GM19099 (cell line): ENCODE data around the gene SPPL2B.

ENCODE experiments used
- POLR2A ChIP-seq: IDR thresholded peaks from 3 replicates; pipeline ENCODE4 v1.6.1; 2011; ENCODE audit warnings: low read depth; ENCODE audit not compliant: insufficient read length; ENCODE audit errors: extremely low read depth

Gene SPPL2B

DNA sequence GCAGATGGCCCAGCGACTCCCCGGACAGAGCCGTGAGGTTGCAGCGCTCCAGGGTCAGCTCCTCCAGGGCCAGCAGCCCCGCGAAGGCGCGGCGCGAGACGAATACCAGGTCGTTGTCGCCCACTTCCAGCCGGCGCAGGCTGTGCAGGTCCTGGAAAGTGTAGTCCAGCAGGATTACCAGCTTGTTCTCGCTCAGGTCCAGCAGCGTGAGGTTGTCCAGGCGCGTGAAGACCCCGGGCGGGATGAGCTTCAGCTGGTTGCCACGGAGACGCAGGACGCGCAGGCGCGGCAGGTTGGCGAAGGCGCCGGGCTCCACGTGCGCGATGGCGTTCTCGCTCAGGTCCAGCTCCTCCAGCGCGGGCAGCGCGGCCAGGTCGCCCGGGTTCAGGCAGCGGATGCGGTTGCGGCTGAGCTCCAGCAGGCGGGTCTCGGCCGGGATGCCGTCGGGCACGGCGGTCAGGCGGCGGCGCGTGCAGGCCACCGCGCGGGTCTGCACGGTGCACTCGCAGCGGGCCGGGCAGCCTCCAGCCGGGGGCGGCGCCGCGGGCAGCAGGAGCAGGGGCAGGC is 37.2 kb upstream of the SPPL2B start:
- no peak for TF ChIP-seq POLR2A

DNA sequence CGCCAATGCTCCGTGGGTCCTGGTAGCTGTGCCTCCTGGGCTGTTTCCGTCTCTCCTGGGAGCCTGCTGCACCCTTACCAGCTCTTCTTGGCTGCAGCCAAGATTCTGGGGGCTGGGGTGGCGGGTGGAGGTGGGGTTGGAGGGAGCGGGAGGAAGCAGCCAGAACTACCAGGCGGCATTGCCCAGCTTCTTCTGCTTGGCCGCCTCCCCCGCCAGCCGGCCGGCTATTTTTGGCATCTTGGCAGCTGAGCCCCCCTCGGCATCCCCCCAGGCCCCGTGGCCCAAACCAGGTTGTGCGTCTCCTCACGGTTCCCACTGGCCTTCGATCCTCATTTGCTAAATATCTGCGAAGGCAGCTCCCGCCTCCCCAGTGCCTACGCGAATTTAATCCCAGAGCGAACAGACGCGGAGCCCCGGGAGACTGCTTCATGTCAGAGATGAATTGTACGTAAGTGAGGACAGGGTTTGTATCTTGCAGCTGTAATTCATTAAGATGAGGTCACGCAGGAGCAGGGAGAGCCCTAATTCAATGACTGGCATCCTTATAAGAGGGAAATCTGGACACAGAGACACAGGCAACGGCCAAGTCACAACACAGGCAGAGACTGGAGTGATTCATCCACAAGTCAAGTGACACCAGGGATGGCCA is 33.7 kb upstream of the SPPL2B start:
- TF ChIP-seq POLR2A = no peak

DNA sequence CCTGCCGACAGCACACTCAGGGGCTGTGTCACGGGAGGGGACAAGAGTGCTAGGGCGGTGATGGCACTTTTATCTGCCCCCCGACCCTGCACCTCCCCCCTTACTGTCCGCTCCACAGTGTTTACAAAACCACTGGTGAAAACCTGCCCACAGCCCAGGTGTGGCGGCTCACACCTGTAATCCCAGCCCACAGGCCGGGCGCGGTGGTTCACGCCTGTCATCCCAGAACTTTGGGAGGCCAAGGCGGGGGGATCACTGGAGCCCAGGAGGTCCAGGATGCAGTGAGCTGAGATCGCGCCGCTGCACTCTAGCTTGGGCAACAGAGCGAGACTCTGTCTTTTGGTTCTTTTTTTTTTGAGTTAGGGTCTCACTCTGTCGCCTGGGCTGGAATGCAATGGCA is 32.3 kb upstream of the SPPL2B start:
- TF ChIP-seq POLR2A = no peak

- TF ChIP-seq POLR2A = no peak
These were observed 28.0 kb upstream of the SPPL2B start for GRCh38 chr19:2300533-2300932.

DNA sequence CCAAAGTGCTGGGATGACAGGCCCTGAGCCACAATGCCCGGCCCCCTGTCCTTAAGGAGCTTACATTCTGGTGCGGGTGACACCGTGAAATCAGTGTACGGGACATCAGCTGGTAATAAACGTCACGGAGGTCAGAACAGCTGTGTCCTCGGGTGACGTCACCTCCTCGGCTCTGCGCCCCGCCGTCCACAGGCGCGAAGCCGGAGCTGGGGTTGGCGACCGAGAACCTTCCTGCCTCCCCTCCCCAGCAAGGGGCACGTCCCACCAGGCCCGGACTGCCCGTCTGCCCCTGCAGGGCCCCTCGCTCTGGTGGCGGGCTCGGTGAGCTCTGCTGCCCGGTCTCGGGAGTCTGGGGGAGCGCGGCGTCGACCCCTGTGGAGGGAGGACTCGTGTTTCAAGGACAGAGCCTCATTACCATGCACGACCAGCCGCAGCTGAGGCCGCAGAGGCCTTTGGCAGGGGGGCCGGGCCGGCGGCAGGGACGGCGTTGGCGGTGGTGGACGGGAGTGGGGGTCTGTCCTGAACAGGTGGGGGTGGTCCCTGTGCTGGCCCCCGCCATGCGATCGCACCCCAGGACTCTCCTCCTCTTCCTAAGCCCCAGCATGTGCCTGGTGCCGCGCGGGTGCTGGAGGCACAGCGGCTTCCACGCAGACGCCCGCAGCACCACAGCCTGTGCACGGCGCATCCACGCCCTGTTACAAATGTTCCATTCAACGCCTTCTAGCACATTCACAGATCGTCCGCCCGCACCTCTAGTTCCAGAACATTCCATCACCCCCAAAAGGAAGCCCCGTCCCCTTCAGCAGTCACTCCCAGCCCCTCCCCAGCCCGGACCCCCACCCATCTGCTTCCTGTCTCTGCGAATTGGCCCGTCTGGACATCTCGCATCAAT is 25.9 kb upstream of the SPPL2B start:
- no peak for TF ChIP-seq POLR2A

DNA sequence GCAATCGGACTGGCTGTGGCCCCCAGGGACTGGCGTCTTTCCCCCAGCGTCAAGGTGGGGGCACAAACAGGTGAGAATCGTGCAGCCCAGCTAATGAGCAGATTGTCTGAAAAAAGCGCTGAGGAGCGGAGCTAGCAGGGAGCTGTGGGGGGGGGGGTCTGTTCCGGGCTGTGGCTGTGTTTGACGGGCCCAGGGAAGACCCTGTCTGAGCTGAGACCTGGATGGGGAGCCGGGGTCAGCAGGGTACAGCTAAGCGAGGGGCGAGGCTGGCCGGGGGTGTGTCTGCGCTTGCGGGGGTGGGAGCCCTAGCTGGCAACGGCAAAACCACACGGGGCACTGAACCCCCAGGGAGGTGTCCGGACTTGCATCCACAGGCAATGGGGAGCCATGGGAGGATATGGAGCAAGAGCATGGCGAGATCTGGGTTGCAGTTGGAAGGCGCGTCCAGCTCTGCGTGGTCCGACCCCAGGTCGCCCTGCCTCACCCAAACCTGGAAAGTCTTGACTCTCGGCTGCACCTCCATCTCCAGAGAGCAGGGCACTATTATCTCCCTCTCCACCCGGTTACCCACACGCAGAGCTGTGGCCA is 25.2 kb upstream of the SPPL2B start:
- TF ChIP-seq POLR2A = no peak

DNA sequence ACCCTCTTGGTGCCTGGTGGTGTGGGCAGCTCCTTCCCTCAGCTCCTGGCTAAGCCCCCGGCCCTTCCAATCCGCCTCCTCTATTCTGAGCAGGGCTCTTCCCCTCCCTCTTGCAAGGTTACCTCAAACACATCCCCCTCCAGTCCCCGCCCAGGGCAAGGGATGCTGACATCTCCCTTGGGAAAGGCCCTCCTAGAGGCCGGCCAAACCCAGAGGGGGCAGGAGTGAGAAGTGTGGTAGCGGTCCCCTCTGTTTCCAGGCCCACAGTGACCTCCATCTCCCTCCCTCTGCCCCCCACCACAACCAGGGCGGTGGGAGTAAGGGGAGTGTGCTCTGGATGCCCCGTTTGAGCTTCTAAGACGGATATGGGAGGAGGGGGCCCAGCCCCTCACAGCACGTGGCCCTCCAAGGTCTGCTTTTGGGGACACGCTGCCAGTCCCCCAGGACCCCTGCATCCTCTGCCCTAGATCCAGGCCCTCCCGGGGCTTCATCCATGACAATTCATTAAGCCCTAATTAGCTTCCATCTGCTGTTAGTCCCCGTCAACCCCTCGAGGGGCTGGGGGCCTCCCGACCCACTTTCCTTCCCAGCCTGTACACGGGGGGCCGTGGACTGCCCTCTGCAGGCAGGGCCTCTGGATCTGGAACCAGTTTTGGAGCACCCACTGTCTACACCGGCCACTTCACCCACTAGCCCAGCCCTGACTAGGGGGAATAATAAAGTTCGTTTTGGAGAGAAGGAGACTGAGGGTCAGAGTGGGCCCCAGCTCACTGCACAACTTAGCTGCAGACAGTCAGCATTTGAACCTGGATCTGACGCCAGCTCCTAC is 22.8 kb upstream of the SPPL2B start:
- no peak for TF ChIP-seq POLR2A

GRCh38 chr19:2306281-2306806 is 22.1 kb upstream of the SPPL2B start:
- TF ChIP-seq POLR2A = no peak

GRCh38 chr19:2306971-2307370 is 21.5 kb upstream of the SPPL2B start:
- TF ChIP-seq POLR2A = no peak

DNA sequence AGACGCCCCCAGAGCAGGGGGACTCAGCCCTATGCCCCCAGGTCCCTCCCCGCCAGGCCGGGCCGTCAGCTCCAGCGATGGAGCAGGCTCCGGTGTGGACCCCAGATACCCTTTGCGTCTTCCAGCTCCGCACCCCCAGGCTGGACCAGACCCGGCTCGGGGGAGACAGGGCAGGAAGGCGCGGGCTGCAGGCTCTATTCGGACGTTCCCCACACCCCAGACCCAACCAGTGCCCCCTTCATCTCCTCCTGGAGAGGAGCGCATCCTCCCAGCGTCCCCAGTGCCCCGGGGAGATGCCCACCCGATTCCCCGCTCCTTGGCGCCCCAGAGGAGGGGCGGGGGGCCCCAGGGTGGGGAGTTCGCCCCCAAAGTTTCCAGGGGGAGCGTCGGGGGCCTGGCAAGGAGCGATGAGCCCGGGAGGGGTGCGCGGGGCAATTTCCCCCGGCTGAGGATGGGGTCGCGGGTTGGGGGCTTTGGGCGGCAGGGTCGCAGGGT is 20.9 kb upstream of the SPPL2B start:
- TF ChIP-seq POLR2A = no peak

GRCh38 chr19:2308114-2308556 is 20.3 kb upstream of the SPPL2B start, which contains the start of gene LINGO3:
Gene LINGO3, minus strand, starts transcription at chr19:2308154. Its CDS starts 16,378 bp downstream, at chr19:2291776.
- no peak for TF ChIP-seq POLR2A

DNA sequence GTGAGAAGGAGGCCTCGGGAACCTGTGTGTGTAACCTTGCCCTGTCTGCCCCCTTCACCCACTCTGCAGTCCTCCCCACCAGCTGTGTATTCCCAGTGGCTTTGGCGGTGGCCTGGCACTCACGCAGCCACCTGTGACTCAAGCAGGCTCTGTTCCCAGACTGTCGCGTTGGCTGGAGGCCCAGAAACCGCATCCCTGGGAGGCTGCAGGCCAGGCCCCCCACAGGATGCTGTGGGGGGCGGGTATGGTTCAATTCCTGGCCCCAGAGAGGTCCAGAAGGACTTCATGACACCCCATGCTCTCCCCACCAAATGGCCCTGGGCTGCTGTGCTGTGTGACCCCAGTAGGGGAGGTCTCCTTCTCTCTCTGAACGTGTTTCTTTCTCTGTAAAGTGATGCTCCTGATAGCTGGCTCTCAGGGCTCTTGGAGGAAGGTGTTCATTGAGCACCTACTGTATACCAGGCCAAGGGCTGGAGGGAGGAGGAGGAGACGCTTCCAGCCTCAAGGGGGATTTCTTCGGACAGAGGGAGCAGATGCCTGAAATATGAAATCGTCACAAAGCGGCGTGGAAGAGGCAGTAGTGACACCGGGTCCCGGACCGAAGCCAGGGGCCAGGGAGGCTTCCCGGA is 18.6 kb upstream of the SPPL2B start:
- no peak for TF ChIP-seq POLR2A

- TF ChIP-seq POLR2A = no peak
These were observed 17.4 kb upstream of the SPPL2B start for GRCh38 chr19:2311093-2311492.
